Left hindlimb (tissue), 1 donor: ENCODE data around the gene SLC35B2.
A peak's percentile ranks its signal among the peaks of the same experiment; 100 is the strongest.

Experiments used
- DNase-seq: peaks from one replicate; pipeline ENCODE4 v3.0.0-alpha.2; 2018

SLC35B2 gene

DNA sequence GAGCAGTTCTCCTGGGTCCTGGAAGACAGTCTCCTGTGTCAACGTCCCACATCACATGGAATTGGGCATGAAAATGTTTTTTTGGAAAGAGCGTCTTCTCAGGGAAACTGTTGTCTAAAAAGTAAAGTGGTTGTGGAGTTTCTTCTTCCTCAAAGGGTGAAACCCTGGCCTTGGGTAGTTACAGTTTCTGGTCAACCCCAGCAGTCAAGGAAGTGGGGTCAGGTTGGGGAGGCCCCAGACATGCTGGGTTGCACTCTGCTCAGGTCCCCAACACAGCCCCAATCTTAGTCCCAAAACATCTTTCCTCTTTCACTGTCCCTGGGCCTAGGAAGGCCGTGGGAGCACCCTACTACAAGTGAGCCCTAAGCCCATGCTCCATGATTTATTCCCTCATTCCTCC lies 9.0 kb upstream of the SLC35B2 start:
- no peak for DNase-seq

DNA sequence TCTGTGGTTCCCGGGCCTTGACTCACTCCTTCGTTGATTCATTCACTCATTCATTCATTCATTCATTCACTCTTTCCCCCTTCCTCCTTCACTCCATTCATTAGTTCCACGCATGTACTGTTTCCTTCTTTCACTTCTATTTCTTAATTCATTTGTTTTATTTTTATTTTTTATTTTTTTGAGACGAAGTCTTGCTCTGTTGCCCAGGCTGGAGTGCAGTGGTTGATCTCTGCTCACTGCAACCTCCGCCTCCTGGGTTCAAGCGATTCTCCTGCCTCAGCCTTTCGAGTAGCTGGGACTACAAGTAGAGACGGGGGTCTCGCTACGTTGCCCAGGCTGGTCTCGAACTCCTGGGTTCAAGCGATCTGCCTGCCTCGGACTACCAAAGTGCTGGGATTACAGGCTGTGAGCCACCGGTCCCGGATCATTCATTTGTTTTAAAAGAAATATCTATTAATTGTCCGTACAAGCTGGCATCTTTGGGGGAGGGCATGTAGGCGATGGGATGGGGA lies 8.4 kb upstream of the SLC35B2 start:
- no peak for DNase-seq

DNA sequence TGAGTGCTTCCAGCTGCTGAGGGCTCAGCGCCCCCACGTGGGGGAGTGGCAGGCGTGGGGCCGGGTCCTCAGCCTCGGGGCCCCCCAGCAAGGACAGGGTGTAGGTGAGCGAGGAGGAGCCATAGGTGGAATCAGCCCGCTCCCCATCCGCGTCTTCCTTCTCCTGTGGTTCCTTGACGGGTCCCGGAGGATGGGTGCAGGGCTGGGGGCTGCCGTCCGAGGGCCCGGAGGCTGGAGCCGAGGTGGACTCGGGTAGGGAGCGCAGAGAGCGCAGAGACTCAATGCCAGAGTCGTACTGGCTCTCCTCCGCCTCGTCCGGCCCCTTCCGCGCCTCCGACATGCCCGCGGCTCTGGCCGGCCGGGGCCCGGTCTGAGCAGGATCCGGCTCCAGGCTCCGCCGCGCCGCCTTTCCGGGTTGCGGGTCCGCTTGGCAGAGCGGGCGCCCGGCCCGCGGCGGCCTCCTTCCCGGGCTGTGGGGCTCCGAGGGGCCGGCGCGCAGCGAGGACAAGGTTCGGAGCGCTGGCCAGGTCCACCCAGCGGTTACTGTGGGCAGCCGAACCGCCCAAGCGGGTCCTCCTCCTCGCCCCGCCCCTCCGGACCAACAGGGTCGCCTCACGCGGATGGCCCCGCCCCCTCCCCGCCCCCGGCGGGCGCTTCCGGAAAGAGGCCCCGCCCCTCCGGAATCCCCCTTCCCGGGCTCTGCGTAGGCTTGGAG lies 7.8 kb upstream of the SLC35B2 start, which contains the start of gene NFKBIE:
TSS of gene NFKBIE (minus strand) at position 545 of the 715 bp plus-strand sequence. CDS start at position 340, 205 bp downstream.
- DNase-seq: peak; percentile 96

DNA sequence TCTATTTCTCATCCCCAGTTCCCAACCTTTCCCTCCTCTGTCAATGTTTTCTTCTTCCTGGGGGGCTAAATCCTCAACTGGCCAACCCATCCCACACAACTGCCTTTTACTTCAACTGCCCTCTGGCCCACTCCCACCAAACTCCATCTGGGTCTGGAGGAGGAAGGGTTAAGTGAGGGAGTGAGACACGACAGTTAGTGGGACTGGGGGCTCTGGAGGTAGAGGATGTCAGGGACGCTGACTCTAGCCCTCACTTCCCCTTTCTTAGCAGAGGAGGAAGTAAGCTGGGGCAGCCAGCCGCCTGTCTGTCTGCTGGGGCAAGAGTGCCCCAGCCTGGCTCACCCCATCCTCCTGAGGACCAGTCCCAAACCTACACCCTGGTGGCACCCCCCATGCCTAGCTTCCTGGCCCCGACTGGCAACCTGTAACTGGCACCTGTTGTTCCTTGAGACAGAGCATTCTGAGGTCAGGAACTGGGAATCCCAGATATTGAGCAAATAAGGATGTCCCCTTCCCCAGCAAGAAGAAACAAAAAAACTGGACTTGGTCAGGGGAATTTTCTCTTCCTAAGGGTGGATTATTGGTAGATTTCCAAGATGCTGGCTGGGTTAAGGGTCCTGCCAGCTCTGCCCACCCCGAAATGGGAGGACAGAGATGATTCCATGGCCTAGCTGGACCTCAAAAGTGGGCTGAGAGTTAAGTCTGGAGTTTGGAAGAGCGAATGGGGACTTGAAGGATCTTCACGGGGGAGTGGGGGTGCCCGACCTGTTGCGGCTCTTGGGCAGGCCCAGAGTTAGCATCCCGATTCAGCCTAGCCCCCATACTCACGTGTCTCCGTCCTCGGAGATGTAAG lies 7.1 kb upstream of the SLC35B2 start:
- DNase-seq: no peak

DNA sequence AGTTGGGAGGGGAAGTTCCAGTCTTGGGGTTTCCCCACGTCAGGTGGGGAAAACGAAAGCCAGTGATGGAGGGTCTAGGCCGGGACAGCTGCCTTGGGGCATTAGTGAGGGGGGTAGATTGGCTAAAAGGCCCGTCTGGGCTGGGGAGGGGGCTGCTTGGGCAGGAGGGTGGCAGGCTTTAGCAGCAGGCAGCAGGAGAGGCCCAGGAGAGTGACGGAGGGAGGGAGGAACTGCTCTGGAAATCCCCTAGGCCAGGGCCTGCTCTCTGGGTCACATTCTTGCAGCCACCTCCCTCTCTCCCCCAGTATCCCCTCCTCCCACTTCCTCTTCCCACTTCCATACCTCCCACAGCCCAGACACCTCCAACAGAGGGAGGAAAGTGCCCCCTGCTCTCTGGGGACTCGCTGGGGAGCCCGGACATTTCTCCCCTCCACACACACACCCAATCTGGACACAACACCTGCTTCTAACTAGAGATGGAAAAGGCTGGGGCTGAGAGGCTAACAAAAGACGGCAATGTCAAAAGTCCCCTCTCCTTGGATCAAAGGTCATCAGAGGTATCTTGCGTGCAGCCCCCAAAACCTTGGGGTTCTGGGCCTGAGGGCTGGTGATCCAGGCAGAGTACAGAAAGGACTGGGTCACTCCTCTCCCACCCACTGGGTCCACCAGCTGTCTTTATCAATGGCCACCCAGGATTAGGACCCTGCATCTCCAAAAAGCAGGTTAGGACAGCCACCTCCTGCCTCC lies 6.2 kb upstream of the SLC35B2 start:
- no peak for DNase-seq

DNA sequence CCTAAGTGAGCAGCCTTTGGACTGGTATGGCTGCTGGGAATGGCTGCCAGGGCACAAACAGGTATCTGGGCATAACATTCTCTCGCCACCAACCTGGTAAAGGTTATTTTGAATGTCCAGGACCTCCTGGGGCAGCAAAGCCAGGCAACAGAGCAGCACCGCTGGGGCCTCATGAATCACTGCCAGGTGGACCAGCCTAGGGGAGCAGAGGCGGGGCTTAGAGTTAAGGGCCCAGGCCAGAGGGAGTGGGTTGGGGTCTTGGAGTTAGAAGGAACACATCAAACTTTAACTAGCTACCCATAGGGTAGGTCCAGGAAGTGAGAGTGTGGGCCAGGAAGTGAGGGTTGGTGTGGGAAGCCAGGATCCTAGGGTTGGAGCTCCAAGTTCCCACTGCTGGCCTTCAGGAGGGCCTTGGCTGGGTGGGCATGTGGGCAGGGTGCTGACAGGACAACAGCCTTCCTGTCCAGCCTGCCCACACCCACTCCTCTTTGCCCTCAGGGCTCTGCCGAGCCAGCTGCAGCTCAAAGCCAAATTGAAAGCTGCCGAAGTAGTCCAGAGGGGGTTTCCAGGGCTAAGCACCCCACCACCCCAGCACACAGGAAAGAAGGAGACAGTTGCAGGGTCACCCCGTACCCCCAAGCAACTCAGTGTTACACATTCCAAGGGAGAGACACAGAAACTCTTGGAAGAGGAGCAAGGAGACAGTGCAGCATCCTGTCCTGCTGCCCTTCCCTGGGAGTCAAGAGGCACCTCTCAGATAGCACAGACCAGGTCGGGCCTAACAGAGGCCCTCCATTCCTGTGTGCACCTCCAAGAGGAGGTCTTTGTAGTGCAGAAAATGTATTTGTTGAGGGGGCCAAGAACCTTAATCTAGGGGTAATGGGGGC lies 5.4 kb upstream of the SLC35B2 start:
- no peak for DNase-seq

DNA sequence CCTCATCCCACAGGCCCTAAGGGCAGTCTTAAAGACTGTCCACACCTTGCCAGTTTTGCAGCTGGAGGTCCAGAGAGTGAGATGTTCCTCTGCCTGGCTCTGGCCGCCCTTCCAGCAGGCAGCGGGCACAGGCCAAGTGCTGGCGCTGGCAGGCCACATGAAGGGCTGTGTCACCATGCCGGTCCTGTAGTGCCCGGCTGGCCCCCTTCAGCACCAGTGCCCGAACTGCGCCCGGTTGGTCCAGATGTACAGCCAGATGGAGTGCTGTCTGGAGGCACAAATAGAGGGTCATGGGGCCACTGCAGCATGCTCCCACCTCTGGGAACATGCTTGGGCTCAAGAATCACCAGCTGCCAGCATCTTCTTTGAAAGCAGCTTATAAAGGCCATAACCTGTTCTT lies 4.3 kb upstream of the SLC35B2 start:
- peak; percentile 20 for DNase-seq

DNA sequence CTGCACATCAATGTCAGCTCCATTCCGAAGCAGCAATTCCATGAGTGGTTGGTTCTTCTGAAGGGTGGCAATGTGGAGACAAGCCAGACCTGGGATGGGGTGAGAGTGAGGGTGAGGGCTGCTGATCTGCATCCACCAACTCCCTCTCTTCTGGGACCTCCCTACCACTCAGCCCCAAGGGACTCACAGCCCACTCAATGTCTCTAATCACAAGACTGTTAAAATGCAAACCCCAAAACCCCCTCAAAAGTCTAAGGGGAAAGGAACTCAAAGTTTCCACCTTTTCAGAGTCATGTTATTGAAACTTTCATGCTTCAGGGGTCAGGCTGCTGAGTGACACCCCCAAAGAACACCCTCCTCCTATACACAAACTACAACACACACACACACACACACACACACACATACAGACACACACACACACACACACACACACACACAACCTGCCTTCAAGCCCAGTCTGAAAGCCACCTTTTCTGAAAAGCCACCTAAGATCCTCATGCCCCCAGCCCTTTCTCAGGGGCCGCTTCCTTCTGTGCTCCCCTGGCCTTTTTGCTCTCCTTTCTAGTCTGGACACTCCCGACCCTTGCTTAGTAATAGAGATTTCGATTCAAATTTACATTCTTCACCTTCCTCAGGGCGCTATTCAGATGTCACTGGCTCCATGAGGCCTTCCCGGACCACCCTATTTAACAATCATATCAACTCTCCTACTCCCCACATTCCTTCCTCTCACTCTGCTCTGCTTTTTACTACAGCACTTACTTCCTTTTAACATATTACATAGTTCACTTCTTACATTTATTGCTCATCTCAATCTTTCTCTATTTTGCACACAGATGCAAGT lies 3.3 kb upstream of the SLC35B2 start:
- peak; percentile 13 for DNase-seq

DNA sequence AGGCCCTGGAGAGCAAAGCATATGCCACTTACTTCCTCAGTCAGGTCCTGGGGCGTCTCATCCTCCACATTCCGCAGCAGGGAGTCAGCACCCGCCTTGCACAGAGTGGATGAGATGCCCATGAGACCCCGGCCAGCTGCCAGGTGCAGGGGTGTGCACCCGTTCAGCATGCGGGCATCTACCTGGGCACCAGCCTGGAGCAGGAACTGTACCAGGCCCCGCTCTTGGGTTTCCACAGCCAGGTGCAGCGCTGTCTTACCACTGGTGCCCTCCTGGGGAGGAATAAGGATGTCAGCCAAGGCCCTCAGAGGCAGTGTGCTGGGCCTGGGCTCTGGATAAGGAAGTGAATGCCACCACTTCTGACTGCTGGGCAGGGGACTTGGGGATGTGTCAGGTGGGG lies 2.7 kb upstream of the SLC35B2 start:
- peak; percentile 25 for DNase-seq

DNA sequence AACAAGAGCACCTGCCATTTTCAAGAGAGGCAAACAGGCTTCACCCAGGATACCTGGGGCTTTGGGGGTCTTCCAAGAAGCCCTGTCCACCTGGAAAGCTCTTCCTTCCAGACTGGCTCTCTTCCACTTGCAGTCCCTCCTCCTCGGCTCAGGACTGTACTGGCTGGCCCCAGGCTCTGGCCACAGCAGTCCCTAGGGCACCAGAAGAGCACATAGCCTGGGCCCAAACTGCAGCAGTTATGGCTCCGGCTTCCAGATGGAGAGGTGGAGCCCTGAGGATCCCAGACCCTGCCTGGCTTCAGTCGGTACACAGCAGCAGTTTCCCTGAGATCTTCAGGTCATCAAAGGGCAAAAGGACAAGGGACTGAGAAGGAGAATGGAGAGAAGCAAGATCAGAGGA lies 1.6 kb upstream of the SLC35B2 start:
- peak; percentile 25 for DNase-seq

DNA sequence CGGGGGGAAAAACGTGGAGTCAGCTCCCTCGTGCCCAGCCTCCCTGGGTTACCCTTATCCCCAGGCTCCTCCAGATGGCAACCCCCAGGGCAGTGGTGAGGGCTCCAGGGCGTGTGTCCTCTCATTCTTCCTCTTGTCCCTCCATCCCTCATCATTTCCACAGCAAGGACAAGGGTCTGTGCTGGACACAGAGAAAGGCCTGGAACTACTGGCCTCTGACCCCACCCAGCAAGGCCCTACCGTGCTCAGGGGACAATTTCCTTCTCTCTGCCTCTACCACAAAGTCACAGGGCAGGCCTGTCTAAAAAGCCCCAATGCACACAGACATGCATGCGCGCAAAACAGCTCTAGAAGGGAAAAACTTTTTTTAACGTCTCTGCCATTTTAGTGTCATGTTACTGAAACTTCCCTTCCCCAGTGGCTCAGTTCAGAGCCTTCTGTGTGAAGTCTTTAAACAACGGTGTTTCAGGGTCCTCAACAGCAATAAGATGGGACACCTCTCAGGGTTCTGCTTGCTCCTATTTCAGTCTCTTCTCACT lies 1.1 kb upstream of the SLC35B2 start:
- peak; percentile 29 for DNase-seq

DNA sequence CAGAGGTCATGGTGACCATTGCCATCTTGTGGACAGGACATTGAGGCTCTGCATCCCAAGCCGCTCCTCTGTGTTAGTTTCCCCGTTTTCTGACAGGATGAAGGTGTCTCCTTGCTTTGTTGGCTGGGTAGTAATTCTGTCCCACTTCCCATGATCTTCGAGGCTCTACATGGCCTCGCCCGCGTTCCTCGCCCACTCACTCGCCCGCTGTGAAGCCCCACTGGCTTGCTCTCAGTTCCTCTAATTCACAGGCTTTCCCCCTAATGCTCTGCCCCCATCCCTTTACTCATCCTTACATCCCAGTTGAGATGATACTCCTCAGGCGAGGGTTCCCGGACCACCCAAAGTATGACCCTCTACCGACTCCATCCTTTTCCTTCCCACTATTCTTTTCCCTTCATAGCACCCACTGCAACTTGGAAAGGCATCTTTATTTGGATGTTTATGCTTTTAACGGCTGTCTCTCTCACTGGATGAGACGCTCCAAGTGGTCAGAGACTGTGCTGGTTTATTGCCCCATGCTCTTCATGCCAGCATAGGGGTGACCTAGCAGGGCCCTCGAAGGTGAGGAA lies 511 bp upstream of the SLC35B2 start:
- DNase-seq: no peak

DNA sequence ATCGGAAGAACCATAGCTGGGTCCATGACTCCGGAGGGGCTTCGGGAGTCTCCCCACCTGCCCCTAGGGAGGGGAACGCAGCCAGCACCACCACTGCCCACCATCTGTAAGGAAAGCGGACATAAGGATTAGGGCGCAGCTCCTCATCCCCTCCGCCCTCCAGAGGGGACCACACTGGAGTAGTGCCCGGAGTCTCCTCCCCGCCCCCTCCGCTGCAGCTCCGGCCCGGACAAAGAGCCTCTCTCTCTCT lies 628 bp downstream of the SLC35B2 start:
- no peak for DNase-seq

DNA sequence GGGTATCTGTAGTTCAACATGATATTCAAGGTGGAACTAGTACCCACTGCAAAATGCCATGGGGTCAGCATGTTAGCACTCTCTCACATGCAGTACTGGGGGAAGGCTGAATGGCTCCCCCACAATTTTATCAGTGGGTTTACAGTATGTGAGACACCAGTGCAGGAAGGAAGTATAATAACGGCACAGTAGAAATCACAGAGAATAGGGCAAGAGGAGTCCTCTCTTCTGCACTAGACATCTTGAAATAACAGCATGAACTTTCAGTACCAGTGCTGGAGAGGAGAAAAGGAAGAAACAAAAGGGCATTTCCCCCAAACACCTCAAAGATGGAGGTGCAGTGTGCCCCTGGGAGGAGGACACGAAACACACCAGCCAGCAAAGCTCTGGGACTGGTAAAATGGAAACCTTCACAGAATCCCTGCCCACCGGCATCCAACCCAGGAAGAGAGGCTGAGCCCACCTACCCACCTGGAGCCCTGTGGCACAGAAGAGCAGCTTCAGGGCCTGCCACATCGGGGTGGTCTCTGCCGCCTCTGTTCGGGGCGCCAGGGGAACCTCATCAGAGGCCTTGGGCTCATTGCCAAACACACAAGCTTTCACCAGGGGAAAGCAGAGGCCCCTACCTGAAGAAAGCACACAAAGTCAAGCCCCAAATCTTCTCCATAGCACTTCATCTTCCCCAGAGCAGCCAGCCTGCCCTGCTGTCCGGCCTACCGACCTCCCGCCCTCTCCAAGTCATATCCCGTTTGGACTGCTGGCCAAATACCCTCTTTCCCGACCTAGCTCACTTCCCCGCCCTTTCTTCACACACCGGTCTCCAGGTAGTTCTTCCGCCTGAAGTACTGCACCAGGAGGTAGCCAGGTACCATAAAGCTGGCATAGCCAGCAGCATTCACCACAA lies 1.2 kb downstream of the SLC35B2 start:
- DNase-seq: peak; percentile 43

DNA sequence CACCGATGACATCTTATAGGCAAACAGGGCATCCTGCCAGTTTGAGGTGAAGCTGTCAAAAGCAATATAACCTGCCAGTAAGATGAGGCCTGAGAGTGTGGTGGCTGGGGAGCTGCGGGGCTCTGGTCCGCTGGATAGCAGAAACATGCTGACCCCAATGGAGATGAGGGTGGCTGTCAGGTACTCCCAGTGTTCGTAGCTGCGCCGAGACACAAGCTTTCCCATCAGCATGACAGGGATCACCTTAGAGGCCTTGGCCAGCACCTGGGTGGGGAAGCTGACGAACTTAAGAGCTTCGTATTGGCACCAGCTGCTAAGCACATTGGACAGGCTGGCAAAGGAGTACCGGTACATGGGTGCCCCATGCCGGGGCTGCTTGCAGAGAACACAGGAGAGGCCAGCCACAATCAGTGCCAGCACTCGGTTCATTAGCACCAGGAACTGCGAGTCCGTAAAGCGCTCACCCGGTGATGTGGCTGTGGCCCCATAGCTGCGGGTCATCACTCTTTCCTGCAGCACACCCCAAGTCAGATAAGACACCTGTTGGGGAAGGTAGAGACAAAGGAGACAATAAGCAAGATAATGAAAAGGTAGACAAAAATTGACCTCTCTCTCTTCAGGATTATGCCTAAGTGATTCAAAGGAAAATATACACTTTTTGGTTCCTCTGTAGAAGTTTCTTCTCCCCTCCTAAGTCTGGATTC lies 2.1 kb downstream of the SLC35B2 start:
- peak; percentile 29 for DNase-seq

DNA sequence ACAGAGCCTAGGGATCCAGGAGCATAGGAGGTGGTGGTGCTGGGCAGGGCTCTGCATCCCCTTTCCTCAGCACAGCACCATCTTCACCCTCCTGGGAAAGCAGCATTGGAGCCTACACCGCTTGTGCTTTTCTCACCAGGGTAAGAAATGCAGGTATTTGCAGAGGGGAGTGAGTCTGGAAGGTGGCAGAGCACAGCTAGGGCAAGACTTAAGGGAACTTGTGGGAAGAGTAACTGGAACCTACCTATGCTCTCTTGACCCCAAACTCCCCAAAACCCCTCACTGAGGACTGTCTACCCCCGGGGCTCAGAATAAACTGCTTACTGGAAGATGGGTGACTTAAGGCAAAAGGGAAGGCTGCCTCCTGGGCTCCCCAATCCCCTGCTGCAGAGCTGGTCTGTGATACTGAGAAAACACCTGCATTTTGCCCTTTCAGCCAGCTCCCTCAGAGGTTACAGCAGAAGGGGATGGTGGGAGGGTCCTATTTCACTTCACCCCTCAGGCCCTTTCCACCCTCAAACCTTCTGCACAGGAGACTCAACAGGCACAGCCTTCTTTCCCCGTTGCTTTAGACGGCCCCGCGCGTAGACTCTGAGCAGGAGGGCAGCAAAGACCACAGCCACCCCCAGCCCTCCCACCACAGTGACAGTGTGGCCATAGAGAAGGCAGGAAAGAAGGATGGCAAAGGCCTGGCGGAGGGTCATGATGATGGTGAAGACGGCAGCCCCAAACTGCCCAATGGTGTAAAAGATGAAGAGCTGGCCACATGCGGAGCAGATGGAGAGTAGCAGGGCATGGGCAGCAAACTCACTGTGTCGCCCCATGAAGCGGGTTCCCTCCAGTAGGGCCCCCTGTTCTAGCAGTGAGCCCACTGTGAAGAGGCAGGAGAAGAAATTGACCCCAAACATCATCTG lies 2.9 kb downstream of the SLC35B2 start:
- peak; percentile 31 for DNase-seq

DNA sequence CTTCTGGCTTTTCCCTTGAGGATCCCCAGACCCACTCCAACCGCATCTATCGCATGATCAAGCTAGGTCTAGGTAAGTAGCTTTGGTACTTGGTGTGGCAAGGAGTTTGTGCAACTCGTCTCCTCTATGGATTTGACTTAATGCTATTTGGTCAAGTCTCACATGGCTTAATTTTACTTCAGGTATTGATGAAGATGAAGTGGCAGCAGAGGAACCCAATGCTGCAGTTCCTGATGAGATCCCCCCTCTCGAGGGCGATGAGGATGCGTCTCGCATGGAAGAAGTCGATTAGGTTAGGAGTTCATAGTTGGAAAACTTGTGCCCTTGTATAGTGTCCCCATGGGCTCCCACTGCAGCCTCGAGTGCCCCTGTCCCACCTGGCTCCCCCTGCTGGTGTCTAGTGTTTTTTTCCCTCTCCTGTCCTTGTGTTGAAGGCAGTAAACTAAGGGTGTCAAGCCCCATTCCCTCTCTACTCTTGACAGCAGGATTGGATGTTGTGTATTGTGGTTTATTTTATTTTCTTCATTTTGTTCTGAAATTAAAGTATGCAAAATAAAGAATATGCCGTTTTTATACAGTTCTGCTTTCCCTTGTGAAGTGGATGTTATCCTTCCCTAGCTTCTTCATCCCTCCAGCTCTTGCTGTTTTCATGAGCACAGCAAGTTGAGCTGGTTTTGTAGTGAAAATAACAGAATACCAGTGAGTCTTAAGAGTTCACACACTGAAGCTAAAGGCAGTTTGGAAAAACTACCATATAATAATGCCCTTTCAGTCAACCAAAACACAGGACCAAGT lies 3.8 kb downstream of the SLC35B2 start:
- DNase-seq: peak; percentile 31
